GM23338 (cell line): Measurements from ENCODE around the gene CACNA2D1. TPM values are rescaled to one million over a fixed set of nuclear protein-coding genes. Genes with fewer than 3 reads are reported as not detected.

Source experiments
- ATAC-seq: fragments of 200-7000 bp; cut with Tn5 transposase; 3 replicates; pipeline ENCODE4 v1.9.1; 2020
- DNase-seq: peaks from one replicate; pipeline ENCODE4 v3.0.0-alpha.2; 2015; ENCODE audit warnings: low spot score
- H2AFZ ChIP-seq: fragments of 200-600 bp; sonication (generic); 2 replicates; pipeline ENCODE4 v1.8.0; 2016; ENCODE audit warnings: antibody characterized with exemption, mild to moderate bottlenecking, moderate library complexity
- H3F3A ChIP-seq: fragments of 200-600 bp; sonication (generic); replicated peaks from 2 replicates; pipeline ENCODE4 v1.8.0; 2017; ENCODE audit warnings: antibody characterized with exemption, mixed run types, low read depth
- H3K27ac ChIP-seq: fragments of 200-600 bp; sonication (generic); 2 replicates; pipeline ENCODE4 v1.6.1; 2016; ENCODE audit warnings: low read depth
- H3K27me3 ChIP-seq: fragments of 200-600 bp; sonication (generic); 2 replicates; pipeline ENCODE4 v1.8.0; 2016; ENCODE audit warnings: mild to moderate bottlenecking, mixed run types, moderate library complexity; ENCODE audit not compliant: insufficient read depth
- H3K36me3 ChIP-seq: fragments of 200-600 bp; sonication (generic); 2 replicates; pipeline ENCODE4 v1.8.0; 2016; ENCODE audit warnings: mild to moderate bottlenecking; ENCODE audit not compliant: insufficient read depth
- H3K4me1 ChIP-seq: fragments of 200-600 bp; sonication (generic); 2 replicates; pipeline ENCODE4 v1.8.0; 2016; ENCODE audit warnings: mild to moderate bottlenecking, moderate library complexity; ENCODE audit not compliant: insufficient read depth
- H3K4me2 ChIP-seq: fragments of 200-600 bp; sonication (generic); 2 replicates; pipeline ENCODE4 v1.7.1; 2017; ENCODE audit warnings: mixed run types
- H3K4me3 ChIP-seq: fragments of 200-600 bp; sonication (generic); 2 replicates; pipeline ENCODE4 v1.6.1; 2016; ENCODE audit warnings: mixed run types
- H3K79me2 ChIP-seq: fragments of 200-600 bp; sonication (generic); replicated peaks from 2 replicates; pipeline ENCODE4 v1.8.0; 2017; ENCODE audit warnings: mild to moderate bottlenecking; ENCODE audit not compliant: insufficient read depth
- H3K9me2 ChIP-seq: fragments of 200-600 bp; sonication (generic); 2 replicates; pipeline ENCODE4 v1.8.0; 2017; ENCODE audit not compliant: insufficient read depth
- H4K20me1 ChIP-seq: fragments of 200-600 bp; sonication (generic); replicated peaks from 2 replicates; pipeline ENCODE4 v1.8.0; 2017; ENCODE audit warnings: mild to moderate bottlenecking; ENCODE audit not compliant: insufficient read depth
- H3K27ac Mint-ChIP-seq: 2 replicates; pipeline ENCODE4 v1.8.0; 2020; ENCODE audit warnings: inconsistent platforms, mild to moderate bottlenecking, moderate library complexity, mixed read lengths
- H3K27me3 Mint-ChIP-seq: 3 replicates; pipeline ENCODE4 v1.8.0; 2022; ENCODE audit warnings: low read depth, mild to moderate bottlenecking, moderate library complexity, mixed read lengths, inconsistent platforms; ENCODE audit not compliant: insufficient read depth, poor library complexity
- H3K36me3 Mint-ChIP-seq: 3 replicates; pipeline ENCODE4 v1.8.0; 2021; ENCODE audit warnings: low read depth, mild to moderate bottlenecking, inconsistent platforms, moderate library complexity, mixed read lengths
- H3K4me1 Mint-ChIP-seq: 3 replicates; pipeline ENCODE4 v1.8.0; 2020; ENCODE audit warnings: mild to moderate bottlenecking, inconsistent platforms, mixed read lengths
- H3K4me3 Mint-ChIP-seq: 3 replicates; pipeline ENCODE4 v1.8.0; 2021; ENCODE audit warnings: moderate library complexity, mild to moderate bottlenecking, inconsistent platforms, mixed read lengths
- H3K9me3 Mint-ChIP-seq: 3 replicates; pipeline ENCODE4 v1.8.0; 2020; ENCODE audit warnings: moderate library complexity, mild to moderate bottlenecking, inconsistent platforms, mixed read lengths
- CREB1 ChIP-seq: fragments of 250-450 bp; sonication (Bioruptor Pico); IDR thresholded peaks from 2 replicates; pipeline ENCODE4 v1.5.0; 2020; ENCODE audit warnings: low read depth, mild to moderate bottlenecking, moderate library complexity
- ETS1 ChIP-seq: IDR thresholded peaks from 2 replicates; pipeline ENCODE4 v1.6.1; 2016; ENCODE audit warnings: antibody characterized with exemption
- EZH2 ChIP-seq: fragments of 200-600 bp; sonication (generic); IDR thresholded peaks from one replicate; pipeline ENCODE4 v1.8.0; 2017; ENCODE audit warnings: antibody characterized with exemption, mild to moderate bottlenecking, low read depth; ENCODE audit not compliant: unreplicated experiment
- EZH2phosphoT487 ChIP-seq: fragments of 200-600 bp; sonication (generic); IDR thresholded peaks from one replicate; pipeline ENCODE4 v1.8.1; 2018; ENCODE audit warnings: antibody characterized with exemption; ENCODE audit not compliant: unreplicated experiment
- JUNB ChIP-seq: IDR thresholded peaks from one replicate; pipeline ENCODE4 v1.6.1; 2016; ENCODE audit warnings: antibody characterized with exemption; ENCODE audit not compliant: unreplicated experiment
- NANOG ChIP-seq: IDR thresholded peaks from 2 replicates; pipeline ENCODE4 v1.6.1; 2016; ENCODE audit warnings: antibody characterized with exemption, borderline replicate concordance
- POLR2AphosphoS5 ChIP-seq: IDR thresholded peaks from 2 replicates; pipeline ENCODE4 v1.6.1; 2016; ENCODE audit warnings: antibody characterized with exemption, low read depth
- REST ChIP-seq: IDR thresholded peaks from one replicate; pipeline ENCODE4 v1.6.1; 2018; ENCODE audit warnings: antibody characterized with exemption; ENCODE audit not compliant: unreplicated experiment
- STAT1 ChIP-seq: IDR thresholded peaks from one replicate; pipeline ENCODE4 v1.6.1; 2016; ENCODE audit warnings: antibody characterized with exemption; ENCODE audit not compliant: unreplicated experiment
- ZNF114 ChIP-seq: fragments of 250-450 bp; sonication (Bioruptor Pico); IDR thresholded peaks from 2 replicates; pipeline ENCODE4 v1.5.0; 2020; ENCODE audit warnings: mild to moderate bottlenecking, moderate library complexity
- ZNF331 ChIP-seq: fragments of 250-450 bp; sonication (Bioruptor Pico); IDR thresholded peaks from 2 replicates; pipeline ENCODE4 v1.5.0; 2020; ENCODE audit warnings: low read depth, mild to moderate bottlenecking, moderate library complexity
- polyA plus RNA-seq: library from polyadenylated mRNA; unstranded; fragments of >200 nt; fragmentation: Nextera tagmentation; extraction: Ambion mirVana; gene quantifications from 2 replicates; pipeline ENCODE4 v1.2.1, GENCODE V29; 2016
- total RNA-seq: library from RNA; depleted of rRNA; stranded (reverse); fragments of >200 nt; shearing (Covaris generic); gene quantifications from 2 replicates; pipeline ENCODE4 v1.2.3, GENCODE V29; 2014
- TF ChIP-seq, protein P1 (sequence below), 2 experiments: fragments of 200-600 bp in 1 of 2; sonication (generic) in 1 of 2; conservative IDR thresholded peaks; 2 replicates each; pipeline versions ENCODE4 v1.5.1 to v1.6.1; 2016 to 2017; ENCODE audit warnings: antibody characterized with exemption in 2 of 2, low read depth in 2 of 2, mild to moderate bottlenecking in 2 of 2, moderate library complexity in 1 of 2
- TF ChIP-seq, protein P2 (sequence below): fragments of 250-450 bp; sonication (Bioruptor Pico); IDR thresholded peaks from 2 replicates; pipeline ENCODE4 v1.5.0; 2020; ENCODE audit warnings: mild to moderate bottlenecking, moderate library complexity

CACNA2D1 gene
- total and polyA plus RNA-seq, 2 experiments from 2014 or later: 7.0 to 20.4 TPM

GRCh38 chr7:82405301-82405700 is 38.3 kb downstream of the CACNA2D1 start (continued):
- TF ChIP-seq, protein P1, sequence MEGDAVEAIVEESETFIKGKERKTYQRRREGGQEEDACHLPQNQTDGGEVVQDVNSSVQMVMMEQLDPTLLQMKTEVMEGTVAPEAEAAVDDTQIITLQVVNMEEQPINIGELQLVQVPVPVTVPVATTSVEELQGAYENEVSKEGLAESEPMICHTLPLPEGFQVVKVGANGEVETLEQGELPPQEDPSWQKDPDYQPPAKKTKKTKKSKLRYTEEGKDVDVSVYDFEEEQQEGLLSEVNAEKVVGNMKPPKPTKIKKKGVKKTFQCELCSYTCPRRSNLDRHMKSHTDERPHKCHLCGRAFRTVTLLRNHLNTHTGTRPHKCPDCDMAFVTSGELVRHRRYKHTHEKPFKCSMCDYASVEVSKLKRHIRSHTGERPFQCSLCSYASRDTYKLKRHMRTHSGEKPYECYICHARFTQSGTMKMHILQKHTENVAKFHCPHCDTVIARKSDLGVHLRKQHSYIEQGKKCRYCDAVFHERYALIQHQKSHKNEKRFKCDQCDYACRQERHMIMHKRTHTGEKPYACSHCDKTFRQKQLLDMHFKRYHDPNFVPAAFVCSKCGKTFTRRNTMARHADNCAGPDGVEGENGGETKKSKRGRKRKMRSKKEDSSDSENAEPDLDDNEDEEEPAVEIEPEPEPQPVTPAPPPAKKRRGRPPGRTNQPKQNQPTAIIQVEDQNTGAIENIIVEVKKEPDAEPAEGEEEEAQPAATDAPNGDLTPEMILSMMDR (conservative IDR thresholded peaks at IDR 0.05; ENCODE audit: low read depth in 2 of 2): no peak
- TF ChIP-seq JUNB: no peak

DNA sequence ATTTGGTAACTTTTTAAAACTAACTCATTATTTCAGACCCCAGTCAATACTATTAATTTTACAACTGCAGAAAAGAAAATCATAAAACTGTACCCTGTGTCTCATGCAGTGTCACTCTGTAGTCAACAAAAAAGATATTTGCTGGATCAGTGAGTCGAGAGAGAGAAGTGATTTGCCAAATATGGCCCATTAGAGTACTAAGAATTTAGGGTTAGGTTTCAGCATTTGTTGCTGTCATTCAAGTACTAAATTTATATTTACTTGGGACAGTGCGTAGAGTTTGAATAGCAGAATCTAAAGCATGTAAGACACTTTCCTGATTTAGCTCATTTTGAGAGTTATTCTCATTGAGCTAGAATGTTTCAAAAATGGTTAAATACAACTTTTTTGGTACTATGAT is 38.9 kb downstream of the CACNA2D1 start:
- Mint-ChIP-seq H3K27ac (no peak overlapping the region), H3K27me3 (no peaks in the 10 kb centered on the region), H3K9me3 (peaks cover 3% of the 10 kb centered on the region), H3K4me3 (no peak overlapping the region), H3K4me1 (no peaks in the 10 kb centered on the region), H3K36me3 (peaks cover 23% of the 10 kb centered on the region; the same call in 2 of the 3 replicates)
- H3K79me2 ChIP-seq: no peaks in the 10 kb centered on the region
- no peaks in the 10 kb centered on the region for H3K4me1 ChIP-seq
- no peak overlapping the region for H2AFZ ChIP-seq
- H3K4me3 ChIP-seq: no peak overlapping the region
- no peak overlapping the region for H3K27ac ChIP-seq
- H3K27me3 ChIP-seq: no peaks in the 10 kb centered on the region
- H3K36me3 ChIP-seq: no peaks in the 10 kb centered on the region
- DNase-seq: no peak
- H3F3A ChIP-seq: no peaks in the 10 kb centered on the region
- no peak for ATAC-seq
- no peak overlapping the region for H3K4me2 ChIP-seq
- no peaks in the 10 kb centered on the region for H3K9me2 ChIP-seq
- no peaks in the 10 kb centered on the region for H4K20me1 ChIP-seq
- TF ChIP-seq CREB1 (CRISPR knock-in tag) (no peak), JUNB (no peak), NANOG (no peak), ETS1 (no peak), EZH2 (no peak), ZNF114 (CRISPR knock-in tag) (no peak), STAT1 (no peak), ZNF331 (no peak), REST (no peak), POLR2AphosphoS5 (no peak), EZH2phosphoT487 (no peak)
- TF ChIP-seq, protein P2, sequence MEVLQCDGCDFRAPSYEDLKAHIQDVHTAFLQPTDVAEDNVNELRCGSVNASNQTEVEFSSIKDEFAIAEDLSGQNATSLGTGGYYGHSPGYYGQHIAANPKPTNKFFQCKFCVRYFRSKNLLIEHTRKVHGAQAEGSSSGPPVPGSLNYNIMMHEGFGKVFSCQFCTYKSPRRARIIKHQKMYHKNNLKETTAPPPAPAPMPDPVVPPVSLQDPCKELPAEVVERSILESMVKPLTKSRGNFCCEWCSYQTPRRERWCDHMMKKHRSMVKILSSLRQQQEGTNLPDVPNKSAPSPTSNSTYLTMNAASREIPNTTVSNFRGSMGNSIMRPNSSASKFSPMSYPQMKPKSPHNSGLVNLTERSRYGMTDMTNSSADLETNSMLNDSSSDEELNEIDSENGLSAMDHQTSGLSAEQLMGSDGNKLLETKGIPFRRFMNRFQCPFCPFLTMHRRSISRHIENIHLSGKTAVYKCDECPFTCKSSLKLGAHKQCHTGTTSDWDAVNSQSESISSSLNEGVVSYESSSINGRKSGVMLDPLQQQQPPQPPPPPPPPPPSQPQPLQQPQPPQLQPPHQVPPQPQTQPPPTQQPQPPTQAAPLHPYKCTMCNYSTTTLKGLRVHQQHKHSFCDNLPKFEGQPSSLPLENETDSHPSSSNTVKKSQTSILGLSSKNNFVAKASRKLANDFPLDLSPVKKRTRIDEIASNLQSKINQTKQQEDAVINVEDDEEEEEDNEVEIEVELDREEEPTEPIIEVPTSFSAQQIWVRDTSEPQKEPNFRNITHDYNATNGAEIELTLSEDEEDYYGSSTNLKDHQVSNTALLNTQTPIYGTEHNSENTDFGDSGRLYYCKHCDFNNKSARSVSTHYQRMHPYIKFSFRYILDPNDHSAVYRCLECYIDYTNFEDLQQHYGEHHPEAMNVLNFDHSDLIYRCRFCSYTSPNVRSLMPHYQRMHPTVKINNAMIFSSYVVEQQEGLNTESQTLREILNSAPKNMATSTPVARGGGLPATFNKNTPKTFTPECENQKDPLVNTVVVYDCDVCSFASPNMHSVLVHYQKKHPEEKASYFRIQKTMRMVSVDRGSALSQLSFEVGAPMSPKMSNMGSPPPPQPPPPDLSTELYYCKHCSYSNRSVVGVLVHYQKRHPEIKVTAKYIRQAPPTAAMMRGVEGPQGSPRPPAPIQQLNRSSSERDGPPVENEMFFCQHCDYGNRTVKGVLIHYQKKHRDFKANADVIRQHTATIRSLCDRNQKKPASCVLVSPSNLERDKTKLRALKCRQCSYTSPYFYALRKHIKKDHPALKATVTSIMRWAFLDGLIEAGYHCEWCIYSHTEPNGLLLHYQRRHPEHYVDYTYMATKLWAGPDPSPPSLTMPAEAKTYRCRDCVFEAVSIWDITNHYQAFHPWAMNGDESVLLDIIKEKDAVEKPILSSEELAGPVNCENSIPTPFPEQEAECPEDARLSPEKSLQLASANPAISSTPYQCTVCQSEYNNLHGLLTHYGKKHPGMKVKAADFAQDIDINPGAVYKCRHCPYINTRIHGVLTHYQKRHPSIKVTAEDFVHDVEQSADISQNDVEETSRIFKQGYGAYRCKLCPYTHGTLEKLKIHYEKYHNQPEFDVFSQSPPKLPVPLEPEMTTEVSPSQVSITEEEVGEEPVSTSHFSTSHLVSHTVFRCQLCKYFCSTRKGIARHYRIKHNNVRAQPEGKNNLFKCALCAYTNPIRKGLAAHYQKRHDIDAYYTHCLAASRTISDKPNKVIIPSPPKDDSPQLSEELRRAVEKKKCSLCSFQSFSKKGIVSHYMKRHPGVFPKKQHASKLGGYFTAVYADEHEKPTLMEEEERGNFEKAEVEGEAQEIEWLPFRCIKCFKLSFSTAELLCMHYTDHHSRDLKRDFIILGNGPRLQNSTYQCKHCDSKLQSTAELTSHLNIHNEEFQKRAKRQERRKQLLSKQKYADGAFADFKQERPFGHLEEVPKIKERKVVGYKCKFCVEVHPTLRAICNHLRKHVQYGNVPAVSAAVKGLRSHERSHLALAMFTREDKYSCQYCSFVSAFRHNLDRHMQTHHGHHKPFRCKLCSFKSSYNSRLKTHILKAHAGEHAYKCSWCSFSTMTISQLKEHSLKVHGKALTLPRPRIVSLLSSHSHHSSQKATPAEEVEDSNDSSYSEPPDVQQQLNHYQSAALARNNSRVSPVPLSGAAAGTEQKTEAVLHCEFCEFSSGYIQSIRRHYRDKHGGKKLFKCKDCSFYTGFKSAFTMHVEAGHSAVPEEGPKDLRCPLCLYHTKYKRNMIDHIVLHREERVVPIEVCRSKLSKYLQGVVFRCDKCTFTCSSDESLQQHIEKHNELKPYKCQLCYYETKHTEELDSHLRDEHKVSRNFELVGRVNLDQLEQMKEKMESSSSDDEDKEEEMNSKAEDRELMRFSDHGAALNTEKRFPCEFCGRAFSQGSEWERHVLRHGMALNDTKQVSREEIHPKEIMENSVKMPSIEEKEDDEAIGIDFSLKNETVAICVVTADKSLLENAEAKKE (CRISPR knock-in tag): no peak
